ENCODE measurements around the gene OR4S2. TPM values are rescaled to one million over a fixed set of nuclear protein-coding genes. Genes with fewer than 3 reads are reported as not detected.

The OR4S2 gene
- polyA plus RNA-seq, 1 experiment, result not detected

GRCh38 chr11:55655096-55655495 lies 7.0 kb downstream of the OR4S2 start:
- no peaks in the 10 kb centered on the region for H3K27me3 ChIP-seq (ENCODE audit: control insufficient read depth, insufficient read depth, low read length)
- POLR2A ChIA-PET, result no interaction called here
- no peak overlapping the region for H3K4me3 ChIP-seq (ENCODE audit: low read depth, low read length)
- no peak overlapping the region for H3K27ac ChIP-seq (ENCODE audit: low read depth, low read length)
- TF ChIP-seq CTCF (IDR thresholded peaks at IDR 0.05; ENCODE audit: low read depth, low read length), result no peak
- DNase-seq (ENCODE audit: low read depth, low spot score), result no peak
- H3K9me3 ChIP-seq (ENCODE audit: control insufficient read depth, insufficient read depth, low read length), result no peaks in the 10 kb centered on the region
- CTCF ChIA-PET, result no interaction called here

- ChIA-PET POLR2A (no interaction called here), CTCF (no interaction called here)
- H3K27ac ChIP-seq (ENCODE audit: low read depth, low read length), result no peak overlapping the region
- no peaks in the 10 kb centered on the region for H3K9me3 ChIP-seq (ENCODE audit: control insufficient read depth, insufficient read depth, low read length)
- no peaks in the 10 kb centered on the region for H3K27me3 ChIP-seq (ENCODE audit: control insufficient read depth, insufficient read depth, low read length)
- DNase-seq (ENCODE audit: low read depth, low spot score), result no peak
- H3K4me3 ChIP-seq (ENCODE audit: low read depth, low read length), result no peak overlapping the region
- TF ChIP-seq CTCF (IDR thresholded peaks at IDR 0.05; ENCODE audit: low read depth, low read length), result no peak
Observed at GRCh38 chr11:55658031-55658573, 10.0 kb downstream of the OR4S2 start.

GRCh38 chr11:55658608-55659007 lies 10.5 kb downstream of the OR4S2 start:
- H3K27ac ChIP-seq (ENCODE audit: low read depth, low read length), result no peak overlapping the region
- H3K4me3 ChIP-seq (ENCODE audit: low read depth, low read length), result no peak overlapping the region
- DNase-seq (ENCODE audit: low read depth, low spot score), result no peak
- H3K9me3 ChIP-seq (ENCODE audit: control insufficient read depth, insufficient read depth, low read length), result no peaks in the 10 kb centered on the region
- ChIA-PET POLR2A (no interaction called here), CTCF (no interaction called here)
- H3K27me3 ChIP-seq (ENCODE audit: control insufficient read depth, insufficient read depth, low read length), result no peaks in the 10 kb centered on the region
- TF ChIP-seq CTCF (IDR thresholded peaks at IDR 0.05; ENCODE audit: low read depth, low read length), result no peak

- TF ChIP-seq CTCF (IDR thresholded peaks at IDR 0.05; ENCODE audit: low read depth, low read length), result no peak
- CTCF ChIA-PET, result no interaction called here
- no peak for DNase-seq (ENCODE audit: low read depth, low spot score)
- H3K9me3 ChIP-seq (ENCODE audit: control insufficient read depth, insufficient read depth, low read length), result peaks cover 11% of the 10 kb centered on the region; the same call in 1 of the 2 replicates
- H3K27ac ChIP-seq (ENCODE audit: low read depth, low read length), result no peak within 1 kb of the TSS
- no peaks in the 10 kb centered on the region for H3K27me3 ChIP-seq (ENCODE audit: control insufficient read depth, insufficient read depth, low read length)
- POLR2A ChIA-PET, result no interaction called here
- H3K4me3 ChIP-seq (ENCODE audit: low read depth, low read length), result no peak within 1 kb of the TSS
Observed at GRCh38 chr11:55661901-55662300, 13.8 kb downstream of the OR4S2 start, which contains the start of gene OR4C6. OR4C6 (plus strand) TSS chr11:55662201; CDS start chr11:55665167, 2,966 bp downstream.

- Histone ChIP-seq H3K27me3 (ENCODE audit: control insufficient read depth, insufficient read depth, low read length) (no peaks in the 10 kb centered on the region), H3K4me3 (ENCODE audit: low read depth, low read length) (no peak overlapping the region), H3K27ac (ENCODE audit: low read depth, low read length) (no peak overlapping the region), H3K9me3 (ENCODE audit: control insufficient read depth, insufficient read depth, low read length) (peaks cover 11% of the 10 kb centered on the region; the same call in 1 of the 2 replicates)
- POLR2A ChIA-PET, result no interaction called here
- DNase-seq (ENCODE audit: low read depth, low spot score), result no peak
- TF ChIP-seq CTCF (IDR thresholded peaks at IDR 0.05; ENCODE audit: low read depth, low read length), result no peak
- CTCF ChIA-PET, result no interaction called here
Observed at GRCh38 chr11:55669376-55669775, 21.2 kb downstream of the OR4S2 start.
